ENCODE data around the gene SLC12A8.
"Not testable (repeated sequence)": the region's sequence is repeated elsewhere in the genome, so short reads cannot be mapped to it uniquely, and the experiment has no call there.

Gene SLC12A8

GRCh38 chr3:125108833-125109535, 103.6 kb downstream of the SLC12A8 start:
- no peak for DNase-seq

- DNase-seq, result no peak
Measured at GRCh38 chr3:125107861-125108567, 104.5 kb downstream of the SLC12A8 start.

- DNase-seq, result no peak
Measured at GRCh38 chr3:125107363-125107762, 105.2 kb downstream of the SLC12A8 start.

- DNase-seq, result no peak
Measured at GRCh38 chr3:125105116-125105515, 107.4 kb downstream of the SLC12A8 start.

- no peak for DNase-seq
Measured at GRCh38 chr3:125104639-125105038, 107.9 kb downstream of the SLC12A8 start.

- no peak for DNase-seq
Measured at GRCh38 chr3:125103406-125103805, 109.1 kb downstream of the SLC12A8 start.

GRCh38 chr3:125102470-125102869, 110.1 kb downstream of the SLC12A8 start:
- no peak for DNase-seq

- DNase-seq, result no peak
Measured at GRCh38 chr3:125098611-125099291, 113.8 kb downstream of the SLC12A8 start.

- DNase-seq, result no peak
Measured at GRCh38 chr3:125090649-125091048, 121.9 kb downstream of the SLC12A8 start.

GRCh38 chr3:125087768-125088391, 124.7 kb downstream of the SLC12A8 start:
- DNase-seq, result no peak

GRCh38 chr3:125085166-125085565, 127.4 kb downstream of the SLC12A8 start:
- no peak for DNase-seq

GRCh38 chr3:125083776-125084175, 128.8 kb downstream of the SLC12A8 start:
- no peak for DNase-seq

- not testable (repeated sequence) for DNase-seq
Measured at GRCh38 chr3:125082339-125082738, 130.2 kb downstream of the SLC12A8 start.

- no peak for DNase-seq
Measured at GRCh38 chr3:125080077-125080476, 132.5 kb downstream of the SLC12A8 start.

- no peak for DNase-seq
Measured at GRCh38 chr3:125079675-125080045, 132.9 kb downstream of the SLC12A8 start.

- DNase-seq, result no peak
Measured at GRCh38 chr3:125078951-125079674, 133.4 kb downstream of the SLC12A8 start.

GRCh38 chr3:125077864-125078263, 134.7 kb downstream of the SLC12A8 start:
- DNase-seq, result no peak

- no peak for DNase-seq
Measured at GRCh38 chr3:125076464-125076863, 136.1 kb downstream of the SLC12A8 start.

GRCh38 chr3:125075738-125076137, 136.8 kb downstream of the SLC12A8 start:
- DNase-seq, result no peak

- DNase-seq, result no peak
Measured at GRCh38 chr3:125073390-125073905, 139.1 kb downstream of the SLC12A8 start.

- DNase-seq, result no peak
Measured at GRCh38 chr3:125072749-125073389, 139.7 kb downstream of the SLC12A8 start.

- no peak for DNase-seq
Measured at GRCh38 chr3:125072301-125072700, 140.2 kb downstream of the SLC12A8 start.

All from GF-D8 (cell line).